H4 (cell line): ENCODE results near the gene LMAN1L. TPM values are rescaled to one million over a fixed set of nuclear protein-coding genes. Genes with fewer than 3 reads are reported as not detected.

ENCODE experiments used
- DNase-seq: peaks from one replicate; pipeline ENCODE4 v3.0.0-alpha.2; 2015; ENCODE audit warnings: low spot score
- total RNA-seq: library from RNA; depleted of rRNA; stranded (reverse); fragments of >200 nt; shearing (Covaris generic); gene quantifications from 2 replicates; pipeline ENCODE4 v1.2.3, GENCODE V29; 2014

LMAN1L gene
- total RNA-seq, 1 experiment from 2014 or later: 0.10 TPM

- no peak for DNase-seq
Observed at GRCh38 chr15:74794248-74794969, 18.2 kb upstream of the LMAN1L start.

GRCh38 chr15:74794970-74795349, 17.7 kb upstream of the LMAN1L start:
- no peak for DNase-seq

- no peak for DNase-seq
Observed at GRCh38 chr15:74795966-74796625, 16.5 kb upstream of the LMAN1L start.

- DNase-seq: no peak
Observed at GRCh38 chr15:74798388-74799254, 14.0 kb upstream of the LMAN1L start.

- no peak for DNase-seq
Observed at GRCh38 chr15:74799255-74799855, 13.3 kb upstream of the LMAN1L start.

- peak; percentile 56 for DNase-seq
Observed at GRCh38 chr15:74799856-74800558, 12.6 kb upstream of the LMAN1L start.

- DNase-seq: no peak
Observed at GRCh38 chr15:74800559-74801094, 12.0 kb upstream of the LMAN1L start.

- no peak for DNase-seq
Observed at GRCh38 chr15:74801311-74801997, 11.2 kb upstream of the LMAN1L start.

- DNase-seq: no peak
Observed at GRCh38 chr15:74802290-74802689, 10.3 kb upstream of the LMAN1L start.

- DNase-seq: no peak
Observed at GRCh38 chr15:74802862-74803447, 9.7 kb upstream of the LMAN1L start.

- DNase-seq: no peak
Observed at GRCh38 chr15:74804935-74805334, 7.7 kb upstream of the LMAN1L start.

- DNase-seq: no peak
Observed at GRCh38 chr15:74807282-74807681, 5.4 kb upstream of the LMAN1L start.

GRCh38 chr15:74808078-74808839, 4.4 kb upstream of the LMAN1L start:
- DNase-seq: no peak

- no peak for DNase-seq
Observed at GRCh38 chr15:74808840-74809229, 3.8 kb upstream of the LMAN1L start.

GRCh38 chr15:74809242-74809641, 3.4 kb upstream of the LMAN1L start:
- no peak for DNase-seq

GRCh38 chr15:74809956-74810355, 2.7 kb upstream of the LMAN1L start:
- no peak for DNase-seq

GRCh38 chr15:74815121-74815934, 2.7 kb downstream of the LMAN1L start:
- DNase-seq: no peak

GRCh38 chr15:74815961-74816360, 3.3 kb downstream of the LMAN1L start:
- DNase-seq: no peak
